Smooth muscle cell (in vitro differentiated cells): ENCODE measurements around the gene DTHD1. TPM values are rescaled to one million over a fixed set of nuclear protein-coding genes. Genes with fewer than 3 reads are reported as not detected.

Source experiments
- DNase-seq: peaks from one replicate; lab custom pipeline; 2025; ENCODE audit not compliant: unreplicated experiment; lab: John Stamatoyannopoulos, UW
- H2AFZ ChIP-seq: fragments of 200-600 bp; sonication (generic); 2 replicates; pipeline ENCODE4 v1.6.0; 2016; ENCODE audit warnings: antibody characterized with exemption, low read depth, mild to moderate bottlenecking
- H3F3A ChIP-seq: fragments of 200-600 bp; sonication (generic); 2 replicates; pipeline ENCODE4 v1.6.0; 2017; ENCODE audit warnings: antibody characterized with exemption, low read depth
- H3K27ac ChIP-seq: fragments of 200-600 bp; sonication (generic); 2 replicates; pipeline ENCODE4 v1.5.1; 2016; ENCODE audit warnings: low read depth, mild to moderate bottlenecking
- H3K27me3 ChIP-seq: fragments of 200-600 bp; sonication (generic); 2 replicates; pipeline ENCODE4 v1.6.1; 2016; ENCODE audit warnings: low read depth, mild to moderate bottlenecking
- H3K36me3 ChIP-seq: fragments of 200-600 bp; sonication (generic); 2 replicates; pipeline ENCODE4 v1.5.1; 2016; ENCODE audit warnings: low read depth
- H3K4me1 ChIP-seq: fragments of 200-600 bp; sonication (generic); 2 replicates; pipeline ENCODE4 v1.5.1; 2016; ENCODE audit warnings: low read depth
- H3K4me2 ChIP-seq: fragments of 200-600 bp; sonication (generic); 2 replicates; pipeline ENCODE4 v1.6.0; 2016; ENCODE audit warnings: mild to moderate bottlenecking
- H3K4me3 ChIP-seq: fragments of 200-600 bp; sonication (generic); 2 replicates; pipeline ENCODE4 v1.5.1; 2016; ENCODE audit warnings: mild to moderate bottlenecking
- H3K79me2 ChIP-seq: fragments of 200-600 bp; sonication (generic); 2 replicates; pipeline ENCODE4 v1.6.0; 2016; ENCODE audit warnings: low read depth, mild to moderate bottlenecking
- H3K9ac ChIP-seq: fragments of 200-600 bp; sonication (generic); 2 replicates; pipeline ENCODE4 v1.6.0; 2016; ENCODE audit warnings: low read depth
- H3K9me3 ChIP-seq: fragments of 200-600 bp; sonication (generic); replicated peaks from 2 replicates; pipeline ENCODE4 v1.5.1; 2016; ENCODE audit warnings: low read depth
- H4K20me1 ChIP-seq: fragments of 200-600 bp; sonication (generic); 2 replicates; pipeline ENCODE4 v1.6.0; 2016; ENCODE audit warnings: low read depth
- WGBS: methylation state at CpG from one replicate; pipeline ENCODE4 v1.1.7; 2016; ENCODE audit warnings: low lambda C conversion rate; 5-methylcytosine and 5-hydroxymethylcytosine counted together
- polyA plus RNA-seq: library from polyadenylated mRNA; unstranded; fragments of >200 nt; fragmentation: Nextera tagmentation; extraction: Ambion mirVana; gene quantifications from 2 replicates; pipeline ENCODE4 v1.2.1, GENCODE V29; 2016
- total RNA-seq: library from RNA; depleted of rRNA; stranded (reverse); fragments of >200 nt; gene quantifications from 2 replicates; pipeline ENCODE4 v1.2.3, GENCODE V29; 2014
- TF ChIP-seq, protein P1 (sequence below): fragments of 200-600 bp; sonication (generic); IDR thresholded peaks from 2 replicates; pipeline ENCODE4 v1.5.1; 2017; ENCODE audit warnings: borderline replicate concordance, mild to moderate bottlenecking, antibody characterized with exemption; ENCODE audit not compliant: insufficient read depth, poor library complexity, severe bottlenecking

The DTHD1 gene
- total and polyA plus RNA-seq, 2 experiments from 2014 or later = not detected

DNA sequence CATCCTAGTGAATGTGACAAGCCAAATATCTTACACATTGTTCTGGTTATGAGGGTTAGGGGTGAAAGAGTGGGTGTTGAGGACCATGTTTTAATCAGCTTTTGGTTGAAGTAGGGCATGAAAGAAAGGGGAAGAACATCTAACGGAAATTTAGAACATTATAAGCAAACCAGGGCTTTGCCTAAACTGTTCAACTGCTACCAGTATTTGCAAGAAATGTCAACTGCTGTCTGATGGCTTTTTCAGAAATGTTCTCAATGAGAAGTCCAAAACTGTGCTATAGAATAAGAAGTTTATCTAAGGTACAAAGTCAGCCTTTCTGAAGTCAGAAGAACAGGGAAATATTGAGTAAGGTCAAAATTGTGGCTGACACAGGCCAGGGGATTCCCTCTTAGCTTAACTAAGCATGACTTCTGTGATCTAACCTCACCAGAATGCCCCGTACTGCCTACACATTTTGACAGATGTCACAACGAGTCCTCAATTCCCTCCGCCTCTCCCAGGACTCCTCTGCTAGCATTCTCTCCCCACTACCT lies 67.1 kb downstream of the DTHD1 start:
- Histone ChIP-seq H3K4me3 (no peak overlapping the region), H3K27me3 (peaks cover 4% of the 10 kb centered on the region), H3K9me3 (no peaks in the 10 kb centered on the region), H3K27ac (no peak overlapping the region), H4K20me1 (no peaks in the 10 kb centered on the region), H3K36me3 (no peaks in the 10 kb centered on the region), H2AFZ (no peak overlapping the region), H3K79me2 (no peaks in the 10 kb centered on the region), H3F3A (no peaks in the 10 kb centered on the region), H3K4me1 (no peaks in the 10 kb centered on the region), H3K9ac (no peak overlapping the region), H3K4me2 (no peak overlapping the region)
- TF ChIP-seq, protein P1, sequence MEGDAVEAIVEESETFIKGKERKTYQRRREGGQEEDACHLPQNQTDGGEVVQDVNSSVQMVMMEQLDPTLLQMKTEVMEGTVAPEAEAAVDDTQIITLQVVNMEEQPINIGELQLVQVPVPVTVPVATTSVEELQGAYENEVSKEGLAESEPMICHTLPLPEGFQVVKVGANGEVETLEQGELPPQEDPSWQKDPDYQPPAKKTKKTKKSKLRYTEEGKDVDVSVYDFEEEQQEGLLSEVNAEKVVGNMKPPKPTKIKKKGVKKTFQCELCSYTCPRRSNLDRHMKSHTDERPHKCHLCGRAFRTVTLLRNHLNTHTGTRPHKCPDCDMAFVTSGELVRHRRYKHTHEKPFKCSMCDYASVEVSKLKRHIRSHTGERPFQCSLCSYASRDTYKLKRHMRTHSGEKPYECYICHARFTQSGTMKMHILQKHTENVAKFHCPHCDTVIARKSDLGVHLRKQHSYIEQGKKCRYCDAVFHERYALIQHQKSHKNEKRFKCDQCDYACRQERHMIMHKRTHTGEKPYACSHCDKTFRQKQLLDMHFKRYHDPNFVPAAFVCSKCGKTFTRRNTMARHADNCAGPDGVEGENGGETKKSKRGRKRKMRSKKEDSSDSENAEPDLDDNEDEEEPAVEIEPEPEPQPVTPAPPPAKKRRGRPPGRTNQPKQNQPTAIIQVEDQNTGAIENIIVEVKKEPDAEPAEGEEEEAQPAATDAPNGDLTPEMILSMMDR = no peak
- no peak for DNase-seq
- 72% methylated on average over 4 of the region's 4 CpGs for WGBS

DNA sequence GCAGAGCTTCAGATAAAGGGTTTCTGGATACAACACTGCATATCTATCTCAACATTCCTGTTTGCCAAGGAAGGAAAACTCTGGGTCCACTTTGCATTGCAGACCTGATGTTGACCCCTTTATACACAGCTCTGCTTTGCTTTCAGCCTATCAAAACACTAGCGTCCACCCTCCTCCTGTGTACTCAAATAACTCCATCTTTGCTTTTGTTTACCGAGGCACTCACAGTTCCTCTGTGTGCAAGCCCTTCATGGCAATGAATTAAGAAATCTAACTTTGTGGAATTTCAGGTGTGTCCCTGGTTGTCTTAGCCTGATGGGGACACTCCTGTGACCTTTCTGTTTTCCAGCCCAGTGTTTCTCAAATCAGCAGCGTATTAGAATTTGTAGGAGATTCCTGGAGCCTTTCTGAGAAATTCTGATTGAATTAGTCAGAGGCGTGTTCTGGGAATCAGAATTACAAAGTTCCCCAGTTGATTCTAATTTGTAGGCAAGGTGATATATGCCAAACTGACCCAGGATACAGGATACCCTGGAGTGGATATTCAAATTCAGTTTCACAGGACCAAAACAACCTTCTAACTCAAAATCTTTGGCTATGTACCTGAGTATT lies 68.6 kb downstream of the DTHD1 start:
- WGBS = 80% methylated on average over 4 of the region's 4 CpGs
- TF ChIP-seq, protein P1 = no peak
- H3K9me3 ChIP-seq = no peaks in the 10 kb centered on the region
- no peak overlapping the region for H3K27ac ChIP-seq
- H3F3A ChIP-seq = no peaks in the 10 kb centered on the region
- H4K20me1 ChIP-seq = no peaks in the 10 kb centered on the region
- no peaks in the 10 kb centered on the region for H3K4me1 ChIP-seq
- H3K4me3 ChIP-seq = no peak overlapping the region
- H3K36me3 ChIP-seq = no peaks in the 10 kb centered on the region
- DNase-seq = no peak
- H3K9ac ChIP-seq = no peak overlapping the region
- H3K4me2 ChIP-seq = no peak overlapping the region
- peaks cover 4% of the 10 kb centered on the region for H3K27me3 ChIP-seq
- no peak overlapping the region for H2AFZ ChIP-seq
- H3K79me2 ChIP-seq = no peaks in the 10 kb centered on the region

DNA sequence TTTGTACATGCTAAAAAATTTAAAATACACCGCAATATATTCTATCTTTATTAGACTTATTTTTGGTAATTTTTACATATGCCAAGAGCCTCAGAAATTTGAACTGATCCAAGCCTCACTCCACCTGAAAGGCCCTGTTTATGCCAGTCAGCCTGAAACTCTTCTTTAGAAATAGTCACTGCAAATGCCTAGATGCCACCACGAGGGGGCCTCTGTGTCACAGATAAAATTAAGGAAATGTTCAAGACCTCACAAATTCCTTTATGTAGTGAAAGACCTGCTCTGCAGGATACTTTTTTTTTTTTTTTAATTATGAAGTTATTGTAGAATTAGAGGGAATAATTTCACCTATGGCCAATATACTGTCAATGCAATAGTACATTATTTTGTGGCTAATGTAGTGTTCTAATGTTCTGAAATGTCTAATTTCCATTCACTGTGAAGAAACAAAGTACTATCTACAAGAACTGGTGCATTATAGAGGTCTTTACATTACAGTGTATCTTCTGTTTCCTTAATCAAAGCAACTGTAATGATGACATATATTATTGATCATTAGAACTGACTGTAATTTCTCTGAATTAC lies 69.8 kb downstream of the DTHD1 start:
- no peaks in the 10 kb centered on the region for H3K9me3 ChIP-seq
- WGBS = 3% methylated on average over 2 of the region's 2 CpGs
- H2AFZ ChIP-seq = no peak overlapping the region
- peak; percentile 1 for DNase-seq
- H3K4me2 ChIP-seq = no peak overlapping the region
- no peaks in the 10 kb centered on the region for H3K36me3 ChIP-seq
- no peak overlapping the region for H3K4me3 ChIP-seq
- no peaks in the 10 kb centered on the region for H4K20me1 ChIP-seq
- H3F3A ChIP-seq = no peaks in the 10 kb centered on the region
- no peaks in the 10 kb centered on the region for H3K4me1 ChIP-seq
- TF ChIP-seq, protein P1 = peak; percentile 89
- no peaks in the 10 kb centered on the region for H3K79me2 ChIP-seq
- no peak overlapping the region for H3K27ac ChIP-seq
- no peak overlapping the region for H3K9ac ChIP-seq
- H3K27me3 ChIP-seq = peaks cover 4% of the 10 kb centered on the region

DNA sequence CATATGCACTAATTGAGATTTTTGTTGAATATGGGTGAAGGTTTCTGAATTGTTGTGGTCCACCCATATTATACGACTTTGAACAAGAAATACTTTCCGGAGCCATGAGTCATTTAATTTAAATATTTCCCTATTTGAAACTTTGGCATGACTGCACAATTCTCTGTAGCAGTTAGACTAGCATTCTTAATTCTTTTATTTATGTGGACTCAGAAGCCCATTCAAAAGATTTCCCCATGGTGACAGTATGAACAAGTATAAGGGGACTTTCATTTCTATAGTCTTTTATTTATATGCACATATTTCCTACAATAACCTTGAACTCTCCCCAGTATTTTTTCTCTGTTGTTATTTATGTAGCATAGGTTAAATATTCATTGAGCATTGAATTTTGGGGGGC lies 72.6 kb downstream of the DTHD1 start:
- H3K4me1 ChIP-seq = no peaks in the 10 kb centered on the region
- H3K9me3 ChIP-seq = no peaks in the 10 kb centered on the region
- no peaks in the 10 kb centered on the region for H3F3A ChIP-seq
- no peak overlapping the region for H3K27ac ChIP-seq
- no peak overlapping the region for H3K4me2 ChIP-seq
- no peaks in the 10 kb centered on the region for H4K20me1 ChIP-seq
- no peak overlapping the region for H3K4me3 ChIP-seq
- H3K27me3 ChIP-seq = peaks cover 4% of the 10 kb centered on the region
- H3K9ac ChIP-seq = no peak overlapping the region
- H3K36me3 ChIP-seq = no peaks in the 10 kb centered on the region
- H2AFZ ChIP-seq = no peak overlapping the region
- TF ChIP-seq, protein P1 = no peak
- H3K79me2 ChIP-seq = no peaks in the 10 kb centered on the region
- WGBS = 91% methylated on average over 2 of the region's 2 CpGs
- no peak for DNase-seq
